NT2/D1 (cell line): Measurements from ENCODE around the gene SNX9.

Experiments
- SUZ12 ChIP-seq: IDR thresholded peaks from 2 replicates; pipeline ENCODE4 v1.6.1; 2011; ENCODE audit not compliant: insufficient read length, insufficient read depth; ENCODE audit errors: extremely low read depth
- YY1 ChIP-seq: IDR thresholded peaks from 2 replicates; pipeline ENCODE4 v1.6.1; 2011; ENCODE audit not compliant: insufficient read length, insufficient read depth

- TF ChIP-seq SUZ12 (no peak), YY1 (no peak)
These were observed 68.7 kb downstream of the SNX9 start for GRCh38 chr6:157891544-157892362.
